Measurements from ENCODE around the gene INO80B.

Gene INO80B

GRCh38 chr2:74444498-74445318 lies 10.2 kb upstream of the INO80B start:
- TF ChIP-seq CTCF (IDR thresholded peaks at IDR 0.05; ENCODE audit: extremely low read depth, missing control alignments) = no peak
- no peak for DNase-seq (ENCODE audit: low spot score)

- DNase-seq (ENCODE audit: low spot score) = no peak
- no peak for TF ChIP-seq CTCF (IDR thresholded peaks at IDR 0.05; ENCODE audit: extremely low read depth, missing control alignments)
Observed at GRCh38 chr2:74447230-74447999, 7.5 kb upstream of the INO80B start.

GRCh38 chr2:74448771-74449170 lies 6.1 kb upstream of the INO80B start:
- no peak for TF ChIP-seq CTCF (IDR thresholded peaks at IDR 0.05; ENCODE audit: extremely low read depth, missing control alignments)
- DNase-seq (ENCODE audit: low spot score) = no peak

GRCh38 chr2:74450570-74451190 lies 4.2 kb upstream of the INO80B start:
- DNase-seq (ENCODE audit: low spot score) = no peak
- TF ChIP-seq CTCF (IDR thresholded peaks at IDR 0.05; ENCODE audit: extremely low read depth, missing control alignments) = no peak

GRCh38 chr2:74457129-74457548 lies 2.3 kb downstream of the INO80B start:
- no peak for DNase-seq (ENCODE audit: low spot score)
- no peak for TF ChIP-seq CTCF (IDR thresholded peaks at IDR 0.05; ENCODE audit: extremely low read depth, missing control alignments)

GRCh38 chr2:74457549-74458131 lies 2.8 kb downstream of the INO80B start:
- no peak for TF ChIP-seq CTCF (IDR thresholded peaks at IDR 0.05; ENCODE audit: extremely low read depth, missing control alignments)
- DNase-seq (ENCODE audit: low spot score) = peak; percentile 81

All from GM20000 (cell line).